Upper lobe of left lung (tissue), 4 donors: Measurements from ENCODE around the gene TUBGCP2.

ENCODE experiments used
- CTCF ChIP-seq, 6 experiments: fragments of 450-650 bp in 4 of 6; fragments of 200-600 bp in 2 of 6; sonication (generic) in 2 of 6; IDR thresholded peaks; one replicate each; pipeline ENCODE4 v1.5.1; 2016 to 2019; ENCODE audit warnings: antibody characterized with exemption in 6 of 6
- POLR2AphosphoS5 ChIP-seq, 2 donors: sonication (generic); formaldehyde crosslinking; IDR thresholded peaks; one replicate each; pipeline ENCODE4 v1.5.1; 2017; ENCODE audit warnings: antibody characterized with exemption in 2 of 2

- TF ChIP-seq POLR2AphosphoS5 (IDR thresholded peaks at IDR 0.05) (no peak), CTCF (IDR thresholded peaks at IDR 0.05) (no peak)
Measured at GRCh38 chr10:133238466-133238804, 70.2 kb downstream of the TUBGCP2 start.
